ENCODE results near the gene PPM1A. TPM values are rescaled to one million over a fixed set of nuclear protein-coding genes. Genes with fewer than 3 reads are reported as not detected.
A peak's percentile ranks its signal among the peaks of the same experiment; 100 is the strongest.

Gene PPM1A
- total RNA-seq, 4 donors from 2014 or later, result 40.4 to 60.2 (median 53.6) TPM

GRCh38 chr14:60328583-60328982 is 79.6 kb downstream of the PPM1A start:
- no peak for DNase-seq (ENCODE audit: extremely low spot score)
- WGBS, result 89% methylated on average over 6 of the region's 6 CpGs
- Histone ChIP-seq H3K4me3 (no peak overlapping the region), H3K9me3 (no peaks in the 10 kb centered on the region), H3K36me3 (no peaks in the 10 kb centered on the region), H3K4me1 (peaks cover 11 to 25% (median 22%) of the 10 kb centered on the region in 4 donors), H3K27me3 (peaks cover 0 to 26% (median 0%) of the 10 kb centered on the region in 4 donors), H3K27ac (replicated peaks in 1 of 4) (no peak overlapping the region)
- TF ChIP-seq POLR2A (IDR thresholded peaks at IDR 0.05; ENCODE audit: low read depth), result no peak
- TF ChIP-seq POLR2AphosphoS5 (IDR thresholded peaks at IDR 0.05), result no peak
- TF ChIP-seq CTCF (IDR thresholded peaks at IDR 0.05), result no peak
- TF ChIP-seq EP300 (IDR thresholded peaks at IDR 0.05), result no peak
- intact Hi-C loops (cut with DNase I), result loop anchor here (5.0 to 10.0 kb wide), 2 partner anchors 76 to 134 kb away; no protein-coding TSS in a partner anchor

- Histone ChIP-seq H3K27ac (replicated peaks in 1 of 4) (no peak overlapping the region), H3K9me3 (no peaks in the 10 kb centered on the region), H3K4me3 (no peak overlapping the region), H3K4me1 (peaks cover 11 to 25% (median 22%) of the 10 kb centered on the region in 4 donors), H3K36me3 (no peaks in the 10 kb centered on the region), H3K27me3 (peaks cover 0 to 26% (median 0%) of the 10 kb centered on the region in 4 donors)
- TF ChIP-seq CTCF (IDR thresholded peaks at IDR 0.05) (no peak), POLR2AphosphoS5 (IDR thresholded peaks at IDR 0.05) (no peak), POLR2A (IDR thresholded peaks at IDR 0.05; ENCODE audit: low read depth) (no peak), EP300 (IDR thresholded peaks at IDR 0.05) (no peak)
- no peak for DNase-seq (ENCODE audit: extremely low spot score)
- intact Hi-C loops (cut with DNase I), result loop anchor here (5.0 to 10.0 kb wide), 2 partner anchors 77 to 134 kb away; no protein-coding TSS in a partner anchor
- 88% methylated on average over 2 of the region's 2 CpGs for WGBS
These were observed 80.3 kb downstream of the PPM1A start for GRCh38 chr14:60329274-60329673.

DNA sequence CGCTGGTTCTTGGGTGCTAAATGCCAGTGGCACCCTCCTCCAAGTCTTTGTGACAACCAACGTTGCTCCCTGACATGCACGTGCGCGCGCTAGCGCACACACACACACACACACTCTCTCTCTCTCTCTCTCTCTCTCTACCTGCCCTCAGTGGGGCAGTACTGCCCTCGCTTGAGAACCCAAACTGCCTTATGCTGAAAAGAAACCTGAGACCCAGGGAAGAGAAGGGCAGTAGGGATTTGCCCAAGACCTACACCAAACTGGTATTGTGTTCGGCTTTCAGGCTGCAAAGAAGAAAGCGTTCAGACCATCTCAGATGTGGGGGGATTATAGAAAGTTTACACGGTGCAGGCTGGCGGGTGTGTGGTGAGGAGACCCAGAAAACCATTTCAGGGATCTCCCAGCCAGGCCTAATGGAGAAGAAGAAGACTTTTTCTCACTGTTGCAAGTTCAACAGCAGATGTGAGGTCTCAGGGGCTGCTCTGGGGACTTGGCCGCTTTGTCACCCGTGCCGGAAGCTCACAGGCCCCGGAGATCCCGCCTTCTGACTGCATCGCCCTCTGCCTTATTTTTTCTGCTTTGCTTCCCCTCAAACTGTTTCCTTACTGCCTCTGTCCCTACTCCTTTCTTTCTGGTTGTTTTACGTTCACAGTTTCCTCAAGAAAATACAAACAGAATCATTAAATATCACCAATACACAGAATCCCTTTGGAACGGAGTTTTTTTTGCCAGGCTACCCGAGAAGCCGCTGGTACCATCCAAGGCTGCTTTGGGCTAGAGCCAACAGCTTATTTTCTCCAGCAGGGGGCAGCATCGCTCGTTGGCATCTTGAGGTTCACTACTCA is 82.4 kb downstream of the PPM1A start:
- peak overlapping the region in 1 of 4 donors; percentile 38 for H3K27ac ChIP-seq (replicated peaks in 1 of 4)
- DNase-seq (ENCODE audit: extremely low spot score), result no peak
- H3K36me3 ChIP-seq, result no peaks in the 10 kb centered on the region
- TF ChIP-seq POLR2AphosphoS5 (IDR thresholded peaks at IDR 0.05), result peak in 1 of 2 donors; percentile 9
- TF ChIP-seq POLR2A (IDR thresholded peaks at IDR 0.05; ENCODE audit: low read depth), result no peak
- no peak for TF ChIP-seq EP300 (IDR thresholded peaks at IDR 0.05)
- peak; percentile 59 to 67 (median 65) for TF ChIP-seq CTCF (IDR thresholded peaks at IDR 0.05)
- WGBS, result 13% methylated on average over 24 of the region's 24 CpGs
- H3K27me3 ChIP-seq, result peaks cover 0 to 26% (median 0%) of the 10 kb centered on the region in 4 donors
- no peaks in the 10 kb centered on the region for H3K9me3 ChIP-seq
- H3K4me1 ChIP-seq, result peaks cover 11 to 25% (median 22%) of the 10 kb centered on the region in 4 donors
- H3K4me3 ChIP-seq, result peak overlapping the region; percentile 31 to 52 (median 46)
- intact Hi-C loops (cut with DNase I), result no loop called here

DNA sequence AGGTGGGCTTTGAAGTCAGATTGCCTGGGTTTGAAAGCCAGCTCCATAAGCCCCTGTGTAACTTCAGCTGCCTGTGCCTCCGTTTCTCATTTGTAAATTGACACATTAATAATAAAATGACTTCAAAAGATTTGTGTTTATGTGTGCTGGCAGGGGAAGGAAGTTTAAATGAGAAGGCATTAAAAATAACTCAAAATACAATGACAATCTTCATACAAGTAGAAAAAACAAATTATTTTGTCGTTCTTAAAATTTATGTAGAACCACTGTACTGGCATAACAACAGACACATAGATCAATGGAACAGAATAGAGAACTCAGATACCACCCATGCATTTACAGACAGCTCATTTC is 83.0 kb downstream of the PPM1A start:
- TF ChIP-seq POLR2AphosphoS5 (IDR thresholded peaks at IDR 0.05) (no peak), CTCF (IDR thresholded peaks at IDR 0.05) (no peak), POLR2A (IDR thresholded peaks at IDR 0.05; ENCODE audit: low read depth) (no peak), EP300 (IDR thresholded peaks at IDR 0.05) (no peak)
- DNase-seq (ENCODE audit: extremely low spot score), result no peak
- WGBS, result 61% methylated on average over 2 of the region's 2 CpGs
- Histone ChIP-seq H3K9me3 (no peaks in the 10 kb centered on the region), H3K36me3 (no peaks in the 10 kb centered on the region), H3K4me3 (peak overlapping the region in 3 of 4 donors; percentile 31 to 52 (median 41)), H3K4me1 (peaks cover 11 to 24% (median 22%) of the 10 kb centered on the region in 4 donors), H3K27me3 (peaks cover 0 to 26% (median 0%) of the 10 kb centered on the region in 4 donors), H3K27ac (replicated peaks in 1 of 4) (no peak overlapping the region)
- intact Hi-C loops (cut with DNase I), result no loop called here
